Purkinje cell (primary cell): ENCODE measurements around the gene E2F2. TPM values are rescaled to one million over a fixed set of nuclear protein-coding genes. Genes with fewer than 3 reads are reported as not detected.

ENCODE experiments used
- polyA plus RNA-seq: library from polyadenylated mRNA; unstranded; fragments of >200 nt; fragmentation: Nextera tagmentation; gene quantifications from 2 replicates; pipeline ENCODE4 v1.2.1, GENCODE V29; 2014

The E2F2 gene
- polyA plus RNA-seq: not detected in 2 replicates

GRCh38 chr1:23530747-23531561, at the start of gene E2F2:
TSS of gene E2F2 (minus strand) at chr1:23531233. CDS start at chr1:23530793, 440 bp downstream.

GRCh38 chr1:23559136-23559984, 28.3 kb upstream of the E2F2 start, which contains the start of gene ID3:
TSS of gene ID3 (minus strand) at chr1:23559501. CDS start at chr1:23559426, 75 bp downstream.

GRCh38 chr1:23483321-23484252, 47.4 kb downstream of the E2F2 start, which contains the start of gene ASAP3:
TSS of gene ASAP3 (minus strand) at chr1:23484179. CDS start at chr1:23484133, 46 bp downstream.

Other genes with a start within 250 kb of the E2F2 start
- gene HNRNPR, start 186.9 kb downstream of the E2F2 start, polyA plus RNA-seq: 54.4 and 67.7 TPM in 2 replicates
- 4.3 and 5.7 TPM in 2 replicates for gene ZNF436, start 161.4 kb downstream of the E2F2 start, polyA plus RNA-seq
- gene TCEA3, start 106.5 kb downstream of the E2F2 start, polyA plus RNA-seq: 0.31 and 1.3 TPM in 2 replicates
- gene ASAP3, start 47.1 kb downstream of the E2F2 start, polyA plus RNA-seq: 0.16 and 0.52 TPM in 2 replicates
- 1.3 TPM in 1 of 2 replicates, not detected in the other for gene ID3, start 28.3 kb upstream of the E2F2 start, polyA plus RNA-seq
- 466 and 532 TPM in 2 replicates for gene RPL11, start 160.6 kb upstream of the E2F2 start, polyA plus RNA-seq
- gene ELOA, start 212.2 kb upstream of the E2F2 start, polyA plus RNA-seq: 8.4 and 10.1 TPM in 2 replicates
- gene PITHD1, start 247.2 kb upstream of the E2F2 start, polyA plus RNA-seq: 96.6 and 127 TPM in 2 replicates